Type B pancreatic cell (in vitro differentiated cells): ENCODE results near the gene ZSWIM6. TPM values are rescaled to one million over a fixed set of nuclear protein-coding genes. Genes with fewer than 3 reads are reported as not detected.

Experiments used
- DNase-seq: peaks from one replicate; pipeline ENCODE4 v3.0.0; 2021; ENCODE audit warnings: mixed read lengths; ENCODE audit not compliant: unreplicated experiment; ENCODE audit errors: extremely low spot score
- H3K27ac Mint-ChIP-seq: 2 replicates; pipeline ENCODE4 v1.8.0; 2021; ENCODE audit warnings: mild to moderate bottlenecking, mixed read lengths
- H3K27me3 Mint-ChIP-seq: 2 replicates; pipeline ENCODE4 v1.8.0; 2021; ENCODE audit warnings: mixed read lengths
- H3K36me3 Mint-ChIP-seq: 2 replicates; pipeline ENCODE4 v1.8.0; 2021; ENCODE audit warnings: mixed read lengths
- H3K4me1 Mint-ChIP-seq: one replicate; pipeline ENCODE4 v1.8.0; 2021; ENCODE audit warnings: mixed read lengths; ENCODE audit not compliant: unreplicated experiment
- H3K4me3 Mint-ChIP-seq: 2 replicates; pipeline ENCODE4 v1.8.0; 2021; ENCODE audit warnings: mild to moderate bottlenecking, mixed read lengths
- H3K9me3 Mint-ChIP-seq: 2 replicates; pipeline ENCODE4 v1.8.0; 2021; ENCODE audit warnings: mixed read lengths
- CTCF ChIP-seq: fragments of 200-600 bp; sonication (generic); conservative IDR thresholded peaks from 2 replicates; pipeline ENCODE4 v1.5.0; 2021; ENCODE audit warnings: antibody characterized with exemption, mild to moderate bottlenecking
- total RNA-seq: library from RNA; stranded (reverse); gene quantifications from 2 replicates; pipeline ENCODE4 v1.2.1, GENCODE V29; 2021; ENCODE audit warnings: low replicate concordance

The ZSWIM6 gene
- total RNA-seq, 1 donor from 2014 or later, result 24.6 TPM

DNA sequence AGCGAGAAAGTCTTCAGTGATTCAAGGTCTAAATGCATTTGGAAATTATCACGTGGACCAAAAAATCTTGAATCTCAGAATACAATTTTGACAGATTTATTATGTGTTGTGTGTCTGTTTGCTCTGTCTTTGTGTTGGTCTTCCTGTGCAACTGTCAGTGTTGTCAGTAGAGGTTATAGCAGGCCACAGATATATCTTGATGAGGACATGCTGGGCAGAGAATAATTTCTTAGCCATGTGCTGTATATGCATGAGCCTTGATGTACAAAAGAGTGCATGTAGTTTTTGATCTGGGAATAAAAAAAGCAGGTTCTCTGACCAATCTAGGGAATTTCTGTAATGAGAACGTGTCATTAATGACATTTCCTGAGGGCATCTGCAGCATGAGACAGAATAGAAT lies 57.6 kb downstream of the ZSWIM6 start:
- Mint-ChIP-seq H3K4me1 (peaks cover 32% of the 10 kb centered on the region), H3K4me3 (no peak overlapping the region), H3K27ac (peak overlapping the region; percentile 61), H3K9me3 (peaks cover 8% of the 10 kb centered on the region), H3K36me3 (peaks cover 15% of the 10 kb centered on the region), H3K27me3 (no peaks in the 10 kb centered on the region)
- no peak for TF ChIP-seq CTCF
- DNase-seq, result no peak

GRCh38 chr5:61394078-61394704 lies 62.1 kb downstream of the ZSWIM6 start:
- H3K27me3 Mint-ChIP-seq, result no peaks in the 10 kb centered on the region
- peaks cover 8% of the 10 kb centered on the region for H3K9me3 Mint-ChIP-seq
- TF ChIP-seq CTCF, result no peak
- H3K36me3 Mint-ChIP-seq, result peaks cover 16% of the 10 kb centered on the region
- H3K4me1 Mint-ChIP-seq, result peaks cover 25% of the 10 kb centered on the region
- no peak for DNase-seq
- no peak overlapping the region for H3K4me3 Mint-ChIP-seq
- H3K27ac Mint-ChIP-seq, result peak overlapping the region; percentile 8

- H3K27ac Mint-ChIP-seq, result peak overlapping the region; percentile 8
- H3K36me3 Mint-ChIP-seq, result peaks cover 20% of the 10 kb centered on the region
- no peak for TF ChIP-seq CTCF
- H3K27me3 Mint-ChIP-seq, result no peaks in the 10 kb centered on the region
- H3K4me1 Mint-ChIP-seq, result peaks cover 27% of the 10 kb centered on the region
- no peak overlapping the region for H3K4me3 Mint-ChIP-seq
- peaks cover 8% of the 10 kb centered on the region for H3K9me3 Mint-ChIP-seq
- DNase-seq, result no peak
Measured at GRCh38 chr5:61394793-61395192, 62.7 kb downstream of the ZSWIM6 start.

DNA sequence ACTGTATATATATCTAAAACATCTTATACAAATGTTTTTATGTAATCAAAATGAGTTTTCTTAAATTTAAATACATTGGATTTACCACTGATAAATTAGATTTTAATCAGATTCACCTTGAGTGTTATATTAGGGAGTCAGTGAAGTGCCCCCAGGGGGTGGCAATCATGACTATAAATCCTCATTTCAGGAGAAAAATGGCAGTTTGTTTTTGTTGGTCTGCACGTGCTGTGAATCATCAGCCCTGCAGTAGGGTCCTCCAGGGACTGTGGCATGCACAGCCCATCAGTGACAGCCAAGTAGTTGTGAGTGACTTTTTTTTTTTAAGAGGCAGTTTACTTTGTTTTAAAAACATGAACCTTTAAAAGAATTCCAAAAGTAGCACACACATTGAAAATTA lies 65.2 kb downstream of the ZSWIM6 start:
- Mint-ChIP-seq H3K27me3 (no peaks in the 10 kb centered on the region), H3K4me3 (no peak overlapping the region), H3K27ac (no peak overlapping the region), H3K9me3 (no peaks in the 10 kb centered on the region), H3K36me3 (peaks cover 12% of the 10 kb centered on the region), H3K4me1 (peaks cover 45% of the 10 kb centered on the region)
- DNase-seq, result no peak
- no peak for TF ChIP-seq CTCF

DNA sequence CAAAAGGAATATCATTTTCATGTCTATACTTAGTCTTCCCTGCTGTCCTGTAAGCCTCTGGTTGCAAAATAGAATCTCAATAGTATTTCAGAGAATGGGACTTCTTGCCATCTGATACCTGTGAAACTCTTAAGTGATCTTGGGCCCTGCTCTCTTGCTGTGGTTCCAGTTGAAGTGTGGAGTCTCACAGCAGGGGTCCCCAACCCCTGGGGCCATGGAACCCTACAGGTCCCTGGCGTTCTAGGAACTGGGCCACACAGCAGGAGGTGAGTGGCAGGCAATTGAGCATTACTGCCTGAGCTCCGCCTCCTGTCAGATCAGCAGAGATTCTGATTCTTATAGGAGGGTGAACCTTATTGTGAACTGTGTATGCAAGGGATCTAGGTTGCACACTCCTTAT lies 65.9 kb downstream of the ZSWIM6 start:
- Mint-ChIP-seq H3K36me3 (peaks cover 10% of the 10 kb centered on the region), H3K4me3 (no peak overlapping the region), H3K27ac (no peak overlapping the region), H3K9me3 (no peaks in the 10 kb centered on the region), H3K4me1 (peaks cover 50% of the 10 kb centered on the region), H3K27me3 (no peaks in the 10 kb centered on the region)
- TF ChIP-seq CTCF, result no peak
- no peak for DNase-seq

DNA sequence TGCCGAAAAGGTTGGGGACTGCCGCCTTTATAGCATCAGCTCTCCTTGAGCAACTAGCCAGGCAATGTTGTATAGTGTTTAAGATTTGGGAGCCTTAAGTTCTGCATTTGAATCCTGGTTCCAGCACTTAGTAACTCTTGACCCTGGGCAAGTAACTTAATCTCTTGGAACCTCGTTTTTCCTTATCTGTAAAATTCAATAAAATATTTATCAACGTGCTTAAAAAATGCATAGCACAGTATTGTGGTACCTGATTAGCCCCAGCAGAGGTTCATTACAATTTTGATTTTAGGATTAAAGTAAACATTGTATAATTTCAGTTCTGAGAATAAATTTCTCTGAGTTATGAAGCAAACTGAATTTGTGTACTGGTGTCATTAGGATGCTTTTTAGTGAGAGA lies 66.4 kb downstream of the ZSWIM6 start:
- Mint-ChIP-seq H3K27ac (no peak overlapping the region), H3K4me3 (no peak overlapping the region), H3K4me1 (peaks cover 55% of the 10 kb centered on the region), H3K27me3 (no peaks in the 10 kb centered on the region), H3K36me3 (peaks cover 10% of the 10 kb centered on the region), H3K9me3 (no peaks in the 10 kb centered on the region)
- no peak for DNase-seq
- TF ChIP-seq CTCF, result no peak
